ENCODE data around the gene SHROOM1. TPM values are rescaled to one million over a fixed set of nuclear protein-coding genes. Genes with fewer than 3 reads are reported as not detected.

The SHROOM1 gene
- total and polyA plus RNA-seq, 5 donors: 2.9 to 5.3 (median 3.6) TPM

GRCh38 chr5:132822650-132823480 lies 7.6 kb downstream of the SHROOM1 start:
- no peaks in the 10 kb centered on the region for H3K4me1 ChIP-seq (ENCODE audit: control insufficient read depth, insufficient read depth, low read length)
- H3K27me3 ChIP-seq (ENCODE audit: control insufficient read depth, insufficient read depth): no peaks in the 10 kb centered on the region
- peak in 2 of 3 donors; percentile 67 to 69 for DNase-seq
- no peaks in the 10 kb centered on the region for H3K9me3 ChIP-seq (ENCODE audit: control insufficient read depth, low read length)
- no peak overlapping the region for H3K4me3 ChIP-seq (ENCODE audit: low read length)
- H3K27ac ChIP-seq (ENCODE audit: low read length): no peak overlapping the region
- peak; percentile 4 to 5 for ATAC-seq
- WGBS: 33% methylated on average over 68 of the region's 68 CpGs
- intact Hi-C loops (cut with DNase I): loop anchor here in 2 of 4 donors (10.0 kb wide), 2 partner anchors 298 to 438 kb away; no protein-coding TSS in a partner anchor

- WGBS: 73% methylated on average over 1 of the region's 1 CpG
- Histone ChIP-seq H3K4me3 (ENCODE audit: low read length) (no peak overlapping the region), H3K27me3 (ENCODE audit: control insufficient read depth, insufficient read depth) (no peaks in the 10 kb centered on the region), H3K27ac (ENCODE audit: low read length) (no peak overlapping the region), H3K9me3 (ENCODE audit: control insufficient read depth, low read length) (no peaks in the 10 kb centered on the region), H3K4me1 (ENCODE audit: control insufficient read depth, insufficient read depth, low read length) (no peaks in the 10 kb centered on the region)
- peak in 1 of 3 donors; percentile 33 for DNase-seq
- peak; percentile 15 to 38 for ATAC-seq
- intact Hi-C loops (cut with DNase I): loop anchor here in 2 of 4 donors (10.0 kb wide), 2 partner anchors 297 to 437 kb away; no protein-coding TSS in a partner anchor
These were observed 8.7 kb downstream of the SHROOM1 start for GRCh38 chr5:132821791-132822190.

- WGBS: 87% methylated on average over 3 of the region's 3 CpGs
- intact Hi-C loops (cut with DNase I): loop anchor here in 2 of 4 donors (10.0 kb wide), 2 partner anchors 297 to 437 kb away; no protein-coding TSS in a partner anchor
- no peak for ATAC-seq
- Histone ChIP-seq H3K27me3 (ENCODE audit: control insufficient read depth, insufficient read depth) (no peaks in the 10 kb centered on the region), H3K9me3 (ENCODE audit: control insufficient read depth, low read length) (no peaks in the 10 kb centered on the region), H3K4me1 (ENCODE audit: control insufficient read depth, insufficient read depth, low read length) (no peaks in the 10 kb centered on the region), H3K27ac (ENCODE audit: low read length) (no peak overlapping the region), H3K4me3 (ENCODE audit: low read length) (no peak overlapping the region)
- no peak for DNase-seq
These were observed 9.1 kb downstream of the SHROOM1 start for GRCh38 chr5:132821350-132821749.

- Histone ChIP-seq H3K9me3 (ENCODE audit: control insufficient read depth, low read length) (no peaks in the 10 kb centered on the region), H3K27me3 (ENCODE audit: control insufficient read depth, insufficient read depth) (no peaks in the 10 kb centered on the region), H3K27ac (ENCODE audit: low read length) (no peak overlapping the region), H3K4me3 (ENCODE audit: low read length) (no peak overlapping the region), H3K4me1 (ENCODE audit: control insufficient read depth, insufficient read depth, low read length) (no peaks in the 10 kb centered on the region)
- ATAC-seq (peak; percentile 85 to 88), DNase-seq (peak; percentile 92 to 96 (median 94))
- intact Hi-C loops (cut with DNase I): loop anchor here in 2 of 4 donors (10.0 kb wide), 2 partner anchors 295 to 435 kb away; no protein-coding TSS in a partner anchor
- WGBS: 21% methylated on average over 15 of the region's 15 CpGs
These were observed 10.2 kb downstream of the SHROOM1 start for GRCh38 chr5:132820162-132820754.

GRCh38 chr5:132819468-132819867 lies 11.0 kb downstream of the SHROOM1 start:
- H3K4me3 ChIP-seq (ENCODE audit: low read length): no peak overlapping the region
- no peaks in the 10 kb centered on the region for H3K9me3 ChIP-seq (ENCODE audit: control insufficient read depth, low read length)
- intact Hi-C loops (cut with DNase I): loop anchor here in 1 of 4 donors (10.0 kb wide), 1 partner anchor 55 kb away; no protein-coding TSS in a partner anchor
- H3K27me3 ChIP-seq (ENCODE audit: control insufficient read depth, insufficient read depth): no peaks in the 10 kb centered on the region
- ATAC-seq: no peak
- no peak overlapping the region for H3K27ac ChIP-seq (ENCODE audit: low read length)
- H3K4me1 ChIP-seq (ENCODE audit: control insufficient read depth, insufficient read depth, low read length): no peaks in the 10 kb centered on the region
- DNase-seq: peak in 1 of 3 donors; percentile 68
- WGBS: 28% methylated on average over 26 of the region's 26 CpGs

- Histone ChIP-seq H3K27me3 (ENCODE audit: control insufficient read depth, insufficient read depth) (no peaks in the 10 kb centered on the region), H3K4me3 (ENCODE audit: low read length) (no peak overlapping the region), H3K4me1 (ENCODE audit: control insufficient read depth, insufficient read depth, low read length) (no peaks in the 10 kb centered on the region), H3K9me3 (ENCODE audit: control insufficient read depth, low read length) (no peaks in the 10 kb centered on the region), H3K27ac (ENCODE audit: low read length) (no peak overlapping the region)
- ATAC-seq (no peak), DNase-seq (no peak)
- WGBS: 70% methylated on average over 1 of the region's 1 CpG
- intact Hi-C loops (cut with DNase I): loop anchor here in 1 of 4 donors (10.0 kb wide), 1 partner anchor 52 kb away; no protein-coding TSS in a partner anchor
These were observed 13.4 kb downstream of the SHROOM1 start for GRCh38 chr5:132817011-132817410.

- Histone ChIP-seq H3K27me3 (ENCODE audit: control insufficient read depth, insufficient read depth) (no peaks in the 10 kb centered on the region), H3K4me3 (ENCODE audit: low read length) (no peak overlapping the region), H3K4me1 (ENCODE audit: control insufficient read depth, insufficient read depth, low read length) (no peaks in the 10 kb centered on the region), H3K27ac (ENCODE audit: low read length) (no peak overlapping the region), H3K9me3 (ENCODE audit: control insufficient read depth, low read length) (no peaks in the 10 kb centered on the region)
- intact Hi-C loops (cut with DNase I): loop anchor here in 1 of 4 donors (10.0 kb wide), 1 partner anchor 52 kb away; no protein-coding TSS in a partner anchor
- ATAC-seq: no peak
- no peak for DNase-seq
These were observed 13.9 kb downstream of the SHROOM1 start for GRCh38 chr5:132816554-132816953.

- Histone ChIP-seq H3K4me1 (ENCODE audit: control insufficient read depth, insufficient read depth, low read length) (no peaks in the 10 kb centered on the region), H3K27me3 (ENCODE audit: control insufficient read depth, insufficient read depth) (no peaks in the 10 kb centered on the region), H3K4me3 (ENCODE audit: low read length) (no peak overlapping the region), H3K27ac (ENCODE audit: low read length) (no peak overlapping the region), H3K9me3 (ENCODE audit: control insufficient read depth, low read length) (no peaks in the 10 kb centered on the region)
- intact Hi-C loops (cut with DNase I): loop anchor here in 1 of 4 donors (10.0 kb wide), 1 partner anchor 51 kb away; no protein-coding TSS in a partner anchor
- no peak for DNase-seq
- ATAC-seq: no peak
- 90% methylated on average over 2 of the region's 2 CpGs for WGBS
These were observed 14.4 kb downstream of the SHROOM1 start for GRCh38 chr5:132816083-132816482.

- no peak overlapping the region for H3K4me3 ChIP-seq (ENCODE audit: low read length)
- WGBS: 95% methylated on average over 1 of the region's 1 CpG
- DNase-seq: no peak
- no peak overlapping the region for H3K27ac ChIP-seq (ENCODE audit: low read length)
- no peaks in the 10 kb centered on the region for H3K27me3 ChIP-seq (ENCODE audit: control insufficient read depth, insufficient read depth)
- no peak for ATAC-seq
- intact Hi-C loops (cut with DNase I): loop anchor here in 1 of 4 donors (10.0 kb wide), 1 partner anchor 51 kb away; no protein-coding TSS in a partner anchor
- no peaks in the 10 kb centered on the region for H3K9me3 ChIP-seq (ENCODE audit: control insufficient read depth, low read length)
- no peaks in the 10 kb centered on the region for H3K4me1 ChIP-seq (ENCODE audit: control insufficient read depth, insufficient read depth, low read length)
These were observed 15.0 kb downstream of the SHROOM1 start for GRCh38 chr5:132815454-132815853.

- Histone ChIP-seq H3K4me3 (ENCODE audit: low read length) (peak overlapping the region; percentile 57), H3K4me1 (ENCODE audit: control insufficient read depth, insufficient read depth, low read length) (no peaks in the 10 kb centered on the region), H3K27me3 (ENCODE audit: control insufficient read depth, insufficient read depth) (no peaks in the 10 kb centered on the region), H3K27ac (ENCODE audit: low read length) (no peak overlapping the region), H3K9me3 (ENCODE audit: control insufficient read depth, low read length) (no peaks in the 10 kb centered on the region)
- DNase-seq (peak in 1 of 3 donors; percentile 53), ATAC-seq (peak in 1 of 2 donors; percentile 25)
- intact Hi-C loops (cut with DNase I): loop anchor here in 1 of 4 donors (10.0 kb wide), 1 partner anchor 50 kb away; no protein-coding TSS in a partner anchor
- WGBS: 53% methylated on average over 81 of the region's 81 CpGs
These were observed 15.7 kb downstream of the SHROOM1 start for GRCh38 chr5:132814503-132815294.

All from right cardiac atrium (tissue), 5 donors.